NCI-H748 (cell line): Measurements from ENCODE around the gene MEGF8.

Experiments
- DNase-seq: peaks from one replicate; lab custom pipeline; 2025; ENCODE audit not compliant: unreplicated experiment; lab: John Stamatoyannopoulos, UW

The MEGF8 gene

GRCh38 chr19:42325308-42325895 lies at the start of gene MEGF8:
Gene MEGF8, plus strand, starts transcription at chr19:42325635. Its CDS starts 609 bp downstream, at chr19:42326244.
- DNase-seq: peak; percentile 100

GRCh38 chr19:42276284-42276683 lies 49.2 kb upstream of the MEGF8 start:
- DNase-seq: no peak

- DNase-seq: no peak
Observed at GRCh38 chr19:42276821-42277220, 48.6 kb upstream of the MEGF8 start.

GRCh38 chr19:42277821-42278451 lies 47.5 kb upstream of the MEGF8 start:
- no peak for DNase-seq

GRCh38 chr19:42278452-42279154 lies 46.8 kb upstream of the MEGF8 start:
- no peak for DNase-seq

- DNase-seq: no peak
Observed at GRCh38 chr19:42279155-42279901, 46.1 kb upstream of the MEGF8 start.

- peak; percentile 94 for DNase-seq
Observed at GRCh38 chr19:42279902-42280814, 45.3 kb upstream of the MEGF8 start.

- DNase-seq: peak; percentile 66
Observed at GRCh38 chr19:42280815-42281145, 44.7 kb upstream of the MEGF8 start.

- DNase-seq: peak; percentile 62
Observed at GRCh38 chr19:42281146-42281826, 44.1 kb upstream of the MEGF8 start.

- no peak for DNase-seq
Observed at GRCh38 chr19:42281827-42282762, 43.3 kb upstream of the MEGF8 start.

- no peak for DNase-seq
Observed at GRCh38 chr19:42282819-42283187, 42.6 kb upstream of the MEGF8 start.

GRCh38 chr19:42283188-42284065 lies 42.0 kb upstream of the MEGF8 start:
- peak; percentile 98 for DNase-seq

- DNase-seq: peak; percentile 86
Observed at GRCh38 chr19:42284066-42284501, 41.4 kb upstream of the MEGF8 start.

- peak; percentile 58 for DNase-seq
Observed at GRCh38 chr19:42284591-42285341, 40.7 kb upstream of the MEGF8 start.

GRCh38 chr19:42285541-42285941 lies 39.9 kb upstream of the MEGF8 start:
- DNase-seq: no peak

GRCh38 chr19:42285988-42286348 lies 39.5 kb upstream of the MEGF8 start:
- no peak for DNase-seq

GRCh38 chr19:42286349-42287016 lies 39.0 kb upstream of the MEGF8 start:
- DNase-seq: no peak
